ENCODE measurements around the gene LGALS12.

GRCh38 chr11:63563201-63564055, 57.5 kb downstream of the LGALS12 start, which contains the start of gene PLAAT2:
- TF ChIP-seq POLR2A (IDR thresholded peaks at IDR 0.05; ENCODE audit: low read length): no peak
- no peak for TF ChIP-seq GATA1 (IDR thresholded peaks at IDR 0.05; ENCODE audit: low read depth, low read length)

All from erythroblast (primary cell).